HG02938 (cell line): ENCODE data around the gene KCNIP3.
A peak's percentile ranks its signal among the peaks of the same experiment; 100 is the strongest.

ENCODE experiments used
- ATAC-seq: cut with Tn5 transposase; IDR thresholded peaks from one replicate; pipeline ENCODE4 v1.9.1; 2021; ENCODE audit warnings: mild to moderate bottlenecking, moderate library complexity; ENCODE audit not compliant: unreplicated experiment

The KCNIP3 gene

GRCh38 chr2:95382686-95383634 lies 85.8 kb downstream of the KCNIP3 start:
- no peak for ATAC-seq

DNA sequence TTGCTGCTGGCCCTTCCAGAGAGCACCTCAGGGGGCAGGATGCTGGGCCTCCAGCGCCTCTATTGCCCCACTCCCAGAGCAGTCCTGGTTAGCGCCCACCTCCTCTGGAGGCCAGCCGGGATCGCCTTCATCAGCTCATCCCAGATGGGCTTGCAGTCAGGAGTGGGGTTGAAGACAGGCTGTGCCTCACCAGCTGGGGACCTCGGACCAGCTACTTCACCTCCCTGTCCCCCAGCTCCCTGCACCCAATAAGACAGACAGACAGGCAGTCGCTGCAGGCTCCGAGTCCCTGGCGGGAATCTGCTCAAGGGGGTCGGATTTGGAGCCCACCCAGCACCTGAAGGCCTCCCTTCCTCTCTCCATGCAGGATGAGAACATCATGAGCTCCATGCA lies 86.5 kb downstream of the KCNIP3 start:
- no peak for ATAC-seq

GRCh38 chr2:95384854-95385569 lies 87.9 kb downstream of the KCNIP3 start:
- no peak for ATAC-seq

GRCh38 chr2:95385570-95385984 lies 88.4 kb downstream of the KCNIP3 start:
- no peak for ATAC-seq

DNA sequence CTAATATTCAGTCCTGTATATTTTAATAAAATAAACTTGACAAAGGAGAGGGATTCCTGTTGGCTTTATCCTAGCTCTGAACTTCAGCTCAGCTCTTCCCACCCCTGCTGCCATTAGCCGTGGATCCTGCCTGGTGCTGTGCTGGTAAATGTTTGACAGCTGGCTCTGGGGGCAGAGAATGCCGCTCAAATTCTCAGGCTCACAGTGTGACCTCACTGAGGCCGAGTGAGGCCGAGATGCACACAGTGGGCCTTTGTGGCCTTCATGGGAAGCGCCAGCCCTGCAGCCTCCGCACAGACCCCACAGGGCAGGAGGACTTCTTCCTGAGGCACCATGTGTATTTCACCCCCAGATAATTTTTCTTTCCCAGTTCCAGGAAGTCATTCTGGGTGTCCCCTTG lies 88.9 kb downstream of the KCNIP3 start:
- no peak for ATAC-seq

GRCh38 chr2:95387358-95387757 lies 90.2 kb downstream of the KCNIP3 start:
- ATAC-seq, result no peak

- no peak for ATAC-seq
Measured at GRCh38 chr2:95388091-95388692, 91.0 kb downstream of the KCNIP3 start.

DNA sequence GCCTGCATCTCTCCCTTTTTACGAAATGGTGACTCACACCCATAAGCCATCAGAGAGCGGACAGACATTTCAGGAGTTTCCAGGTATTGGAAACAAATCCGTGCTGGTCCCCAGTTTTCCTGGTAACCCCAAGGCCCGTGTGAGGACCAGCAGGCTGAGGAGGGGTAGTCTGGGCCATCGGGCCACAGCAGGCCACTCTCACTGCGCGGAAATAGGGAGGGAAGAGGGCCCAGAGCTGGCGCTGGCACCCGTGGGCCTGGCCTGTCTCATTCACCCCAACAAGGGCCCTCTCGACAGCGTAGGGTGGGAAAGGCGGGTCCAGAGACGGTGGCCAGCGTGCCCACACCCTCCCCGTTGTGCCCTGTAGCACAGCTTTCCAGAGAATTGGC lies 91.7 kb downstream of the KCNIP3 start:
- no peak for ATAC-seq

- no peak for ATAC-seq
Measured at GRCh38 chr2:95389245-95390119, 92.3 kb downstream of the KCNIP3 start.

- ATAC-seq, result no peak
Measured at GRCh38 chr2:95390272-95390880, 93.2 kb downstream of the KCNIP3 start.

DNA sequence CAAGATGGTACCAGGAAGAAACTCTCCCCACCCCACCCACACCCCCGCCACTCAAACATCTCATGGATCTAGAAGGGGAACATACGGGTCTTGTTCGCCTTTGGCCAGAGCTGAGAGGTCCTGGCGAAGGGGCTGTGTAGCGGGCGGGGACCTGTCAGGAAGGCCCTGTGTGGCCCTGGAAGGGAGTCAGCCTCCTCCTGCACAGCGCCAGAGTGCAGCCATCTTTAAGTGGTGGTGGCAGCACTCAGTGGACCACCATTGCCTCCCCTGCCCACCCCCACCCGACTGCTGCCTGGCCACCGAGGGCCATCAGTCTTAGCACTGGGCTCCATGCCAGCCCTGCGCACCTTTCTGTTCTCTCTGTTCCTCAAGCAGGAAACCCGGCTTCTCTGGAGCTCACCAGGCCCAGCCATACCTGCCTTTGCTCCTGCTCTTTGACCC lies 93.8 kb downstream of the KCNIP3 start:
- ATAC-seq, result no peak

DNA sequence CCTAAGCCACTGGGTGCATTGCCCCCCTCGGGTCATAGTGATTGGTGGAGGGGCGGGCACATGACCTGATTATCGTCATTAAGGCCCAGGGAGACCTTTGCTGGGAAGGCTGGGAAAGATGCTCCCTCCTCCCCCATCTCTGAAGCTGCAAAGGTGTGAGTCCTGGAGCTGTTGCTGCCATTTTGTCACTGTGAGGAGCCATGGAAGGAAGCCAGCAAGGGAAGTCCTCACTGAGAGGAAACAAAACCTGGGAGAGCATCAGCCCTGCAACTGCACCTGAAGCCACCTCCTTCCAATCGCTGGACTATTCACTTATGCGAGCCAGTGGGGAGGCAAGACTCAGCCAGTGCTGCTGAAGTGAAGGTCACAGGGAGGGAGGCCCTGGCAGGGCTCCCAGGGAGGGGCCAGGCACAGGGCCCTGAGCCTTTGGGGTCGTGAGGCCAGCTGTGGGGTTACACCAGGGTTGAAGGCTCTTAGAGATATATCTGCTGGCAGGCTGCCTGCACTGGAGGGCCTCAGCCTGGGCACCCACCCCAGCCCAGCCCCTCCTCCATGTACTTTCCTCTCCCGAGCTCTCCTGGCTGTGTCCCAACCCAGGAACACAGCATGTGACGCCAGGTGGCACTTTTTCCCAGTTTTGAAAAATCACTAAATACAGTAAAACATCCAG lies 94.6 kb downstream of the KCNIP3 start:
- no peak for ATAC-seq

DNA sequence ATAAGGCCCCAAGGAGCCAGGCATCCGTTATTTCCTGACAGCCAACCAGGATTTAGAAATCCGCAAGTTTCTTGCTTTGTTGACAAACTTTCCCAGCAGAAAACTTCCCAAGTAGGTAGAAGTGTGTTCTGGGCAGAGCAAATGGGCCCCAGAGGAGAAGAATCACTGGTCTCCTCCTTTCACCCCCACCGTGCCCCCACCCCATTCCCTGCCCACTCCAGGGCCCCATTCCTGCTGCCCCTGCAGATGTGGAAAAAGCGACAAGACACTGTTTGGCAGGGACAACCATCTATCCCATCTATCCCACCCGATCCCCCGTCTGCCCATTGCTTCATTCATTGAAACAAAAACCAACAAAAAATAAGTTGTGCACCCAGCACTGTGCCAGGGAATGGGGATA lies 95.2 kb downstream of the KCNIP3 start:
- ATAC-seq, result no peak

- no peak for ATAC-seq
Measured at GRCh38 chr2:95392730-95393455, 95.7 kb downstream of the KCNIP3 start.

DNA sequence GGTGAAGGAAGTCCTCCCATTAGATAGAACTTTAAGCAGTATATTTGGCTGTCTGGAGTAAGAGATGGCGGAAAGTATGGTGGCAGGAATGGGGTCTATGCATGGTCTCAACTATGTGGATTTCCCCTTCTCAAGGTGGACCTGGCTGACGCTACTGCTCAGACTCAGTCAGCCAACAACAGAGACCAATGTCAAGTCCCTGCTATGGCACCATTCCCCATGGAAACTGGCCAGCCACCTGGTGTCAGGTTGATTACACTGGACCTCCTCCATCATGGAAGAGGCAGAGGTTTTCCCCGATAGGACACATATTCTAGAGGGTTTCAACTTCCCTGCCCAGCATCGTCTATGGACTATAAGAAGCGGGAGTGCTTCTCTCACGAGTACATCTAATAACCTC lies 96.8 kb downstream of the KCNIP3 start:
- no peak for ATAC-seq

- ATAC-seq, result no peak
Measured at GRCh38 chr2:95399061-95399460, 101.9 kb downstream of the KCNIP3 start.

DNA sequence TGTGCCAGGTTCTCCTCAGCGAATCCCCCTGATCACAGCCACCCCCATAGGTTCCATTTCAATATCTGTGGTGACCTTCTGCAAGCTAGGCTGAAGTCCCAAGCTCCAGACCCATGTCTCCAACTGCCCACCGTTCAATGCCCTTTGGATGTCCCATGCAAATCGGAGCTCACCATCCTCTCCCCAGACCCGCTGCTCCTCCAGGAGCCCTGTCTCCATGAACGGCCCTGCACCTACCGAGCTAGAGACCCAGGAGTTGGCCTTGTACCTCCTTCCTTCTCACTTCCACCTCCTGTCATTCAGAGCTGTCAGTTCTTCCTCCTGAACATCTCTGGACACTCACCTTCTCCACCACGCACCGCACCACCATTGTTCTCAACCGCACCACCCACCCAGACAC lies 104.3 kb downstream of the KCNIP3 start:
- ATAC-seq, result no peak

DNA sequence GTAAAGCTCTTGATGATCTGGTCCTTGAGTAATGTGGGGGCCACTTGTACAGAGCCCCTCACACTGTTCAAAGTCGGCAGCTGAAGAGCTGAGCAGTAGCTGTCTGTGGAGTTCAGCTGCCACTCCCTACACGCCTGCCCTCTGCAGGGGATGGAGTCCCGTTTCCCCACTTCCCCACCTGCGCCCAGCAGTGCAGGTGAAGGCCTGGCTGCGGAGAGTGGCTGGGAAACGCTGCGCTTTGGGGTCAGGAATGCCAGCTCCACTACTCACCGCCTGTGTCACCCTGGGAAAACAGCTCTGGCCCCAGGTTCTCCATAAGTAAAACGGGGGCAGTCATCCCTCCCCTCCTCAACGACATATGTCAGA lies 104.8 kb downstream of the KCNIP3 start:
- ATAC-seq, result peak; percentile 28
